ENCODE results near the gene CACNA1I. TPM values are rescaled to one million over a fixed set of nuclear protein-coding genes. Genes with fewer than 3 reads are reported as not detected.

CACNA1I gene
- total and polyA plus RNA-seq, 4 donors: 1.2 to 8.5 (median 5.6) TPM

GRCh38 chr22:39734866-39735265 lies 164.3 kb downstream of the CACNA1I start:
- H3K9me3 ChIP-seq (ENCODE audit: control insufficient read depth, insufficient read depth, low read length): peaks cover 3% of the 10 kb centered on the region
- 98% methylated on average over 4 of the region's 5 CpGs for WGBS (ENCODE audit: insufficient coverage)
- H3K36me3 ChIP-seq (ENCODE audit: control insufficient read depth, insufficient read depth, low read length): no peaks in the 10 kb centered on the region
- no peak overlapping the region for H3K27ac ChIP-seq (ENCODE audit: low read depth, low read length)
- peaks cover 7% of the 10 kb centered on the region for H3K4me1 ChIP-seq (ENCODE audit: control insufficient read depth, insufficient read depth, low read length)
- no peaks in the 10 kb centered on the region for H3K27me3 ChIP-seq (ENCODE audit: control insufficient read depth, insufficient read depth, low read length)
- no peak overlapping the region for H3K4me3 ChIP-seq (ENCODE audit: low read depth, low read length)
- no peak for DNase-seq (ENCODE audit: low read depth in 4 of 6, low spot score in 6 of 6)

- no peaks in the 10 kb centered on the region for H3K36me3 ChIP-seq (ENCODE audit: control insufficient read depth, insufficient read depth, low read length)
- peaks cover 7% of the 10 kb centered on the region for H3K4me1 ChIP-seq (ENCODE audit: control insufficient read depth, insufficient read depth, low read length)
- H3K27ac ChIP-seq (ENCODE audit: low read depth, low read length): no peak overlapping the region
- H3K27me3 ChIP-seq (ENCODE audit: control insufficient read depth, insufficient read depth, low read length): no peaks in the 10 kb centered on the region
- no peak overlapping the region for H3K4me3 ChIP-seq (ENCODE audit: low read depth, low read length)
- DNase-seq (ENCODE audit: low read depth in 4 of 6, low spot score in 6 of 6): no peak
- 87% methylated on average over 8 of the region's 10 CpGs for WGBS (ENCODE audit: insufficient coverage)
- H3K9me3 ChIP-seq (ENCODE audit: control insufficient read depth, insufficient read depth, low read length): peaks cover 3% of the 10 kb centered on the region
Measured at GRCh38 chr22:39735776-39736175, 165.2 kb downstream of the CACNA1I start.

GRCh38 chr22:39738746-39739145 lies 168.2 kb downstream of the CACNA1I start:
- H3K27me3 ChIP-seq (ENCODE audit: control insufficient read depth, insufficient read depth, low read length): no peaks in the 10 kb centered on the region
- H3K27ac ChIP-seq (ENCODE audit: low read depth, low read length): no peak overlapping the region
- H3K4me1 ChIP-seq (ENCODE audit: control insufficient read depth, insufficient read depth, low read length): no peaks in the 10 kb centered on the region
- no peak for DNase-seq (ENCODE audit: low read depth in 4 of 6, low spot score in 6 of 6)
- no peak overlapping the region for H3K4me3 ChIP-seq (ENCODE audit: low read depth, low read length)
- H3K9me3 ChIP-seq (ENCODE audit: control insufficient read depth, insufficient read depth, low read length): peaks cover 3% of the 10 kb centered on the region
- no CpG with 5 or more reads among the region's 1 CpG for WGBS (ENCODE audit: insufficient coverage)
- no peaks in the 10 kb centered on the region for H3K36me3 ChIP-seq (ENCODE audit: control insufficient read depth, insufficient read depth, low read length)

Other genes with a start within 250 kb of the CACNA1I start
- 10 to 100 TPM; 43.8 to 63.8 TPM for gene SYNGR1, start 220.8 kb upstream of the CACNA1I start, total RNA-seq
- gene SYNGR1, start 220.8 kb upstream of the CACNA1I start, polyA plus RNA-seq (ENCODE audit: insufficient read length in 2 of 2): 10 to 100 TPM; 78.1 to 99.1 TPM
- 10 to 100 TPM; 14.6 to 21.4 TPM for gene TAB1, start 171.0 kb upstream of the CACNA1I start, total RNA-seq
- 10 to 100 TPM; 35.7 to 44.1 TPM for gene TAB1, start 171.0 kb upstream of the CACNA1I start, polyA plus RNA-seq (ENCODE audit: insufficient read length in 2 of 2)
- 10 to 100 TPM; 19.9 to 30.0 TPM for gene MGAT3, start 113.7 kb upstream of the CACNA1I start, total RNA-seq
- gene MGAT3, start 113.7 kb upstream of the CACNA1I start, polyA plus RNA-seq (ENCODE audit: insufficient read length in 2 of 2): 10 to 100 TPM; 71.7 to 79.7 TPM
- gene MIEF1, start 68.5 kb upstream of the CACNA1I start, total RNA-seq: 10 to 100 TPM; 18.1 to 21.4 TPM
- gene MIEF1, start 68.5 kb upstream of the CACNA1I start, polyA plus RNA-seq (ENCODE audit: insufficient read length in 2 of 2): 10 to 100 TPM; 34.7 to 35.3 TPM
- gene ATF4, start 50.2 kb upstream of the CACNA1I start, total RNA-seq: 100 to 1,000 TPM in 1 of 2 donors, 10 to 100 TPM in 1; 72.8 to 250 TPM
- 100 to 1,000 TPM; 256 to 268 TPM for gene ATF4, start 50.2 kb upstream of the CACNA1I start, polyA plus RNA-seq (ENCODE audit: insufficient read length in 2 of 2)
- gene RPS19BP1, start 38.0 kb upstream of the CACNA1I start, total RNA-seq: 10 to 100 TPM; 30.5 to 96.6 TPM
- 10 to 100 TPM; 87.8 to 88.9 TPM for gene RPS19BP1, start 38.0 kb upstream of the CACNA1I start, polyA plus RNA-seq (ENCODE audit: insufficient read length in 2 of 2)